Activated CD4-positive, alpha-beta T cell treated with anti-CD3 and anti-CD28 coated beads, Interleukin-2, amount 50 U/mL, for 16 hours (primary cell): ENCODE measurements around the gene SORL1-AS1.

Source experiments
- DNase-seq: peaks from one replicate; pipeline ENCODE4 v3.0.0-alpha.2; 2020

Gene SORL1-AS1

DNA sequence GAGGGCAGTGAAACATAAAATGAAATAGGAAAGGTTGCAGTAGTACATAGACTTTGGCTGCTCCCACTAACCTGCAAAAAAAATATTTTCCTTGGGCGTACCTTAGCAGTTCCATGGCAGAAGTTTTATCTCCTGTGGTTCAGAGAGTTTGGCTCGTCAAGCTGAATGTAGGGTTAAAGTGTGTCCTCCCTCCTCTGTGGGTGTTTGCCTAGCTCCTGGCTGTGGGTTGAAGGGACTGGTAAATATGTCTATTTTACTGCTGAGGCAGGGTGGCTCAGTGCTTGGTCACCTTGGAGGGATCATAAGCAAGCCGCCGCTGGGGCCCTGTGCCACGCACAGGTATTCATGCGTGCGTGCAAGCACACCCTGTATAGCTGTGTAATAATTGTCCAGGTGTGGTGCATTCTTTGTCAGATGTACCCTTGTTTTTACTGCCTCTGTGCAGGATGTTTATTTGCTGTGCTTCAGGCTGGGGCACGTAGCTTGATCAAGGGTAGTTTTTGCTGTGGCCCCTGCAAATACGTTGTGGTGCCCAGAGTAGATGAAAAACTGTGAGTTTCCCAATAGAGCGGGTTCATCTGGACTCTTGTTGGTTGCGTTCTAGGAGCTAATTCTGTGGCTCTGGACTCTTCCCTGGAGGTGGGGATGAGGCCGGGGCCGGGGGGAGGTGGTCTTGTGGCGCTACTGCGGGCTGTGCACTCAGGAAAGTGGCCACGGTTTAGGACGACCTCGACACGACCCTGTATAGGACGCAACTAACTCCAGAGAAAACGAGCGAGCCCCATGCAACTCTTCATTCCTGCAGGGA, 1.4 kb downstream of the SORL1-AS1 start:
- no peak for DNase-seq

DNA sequence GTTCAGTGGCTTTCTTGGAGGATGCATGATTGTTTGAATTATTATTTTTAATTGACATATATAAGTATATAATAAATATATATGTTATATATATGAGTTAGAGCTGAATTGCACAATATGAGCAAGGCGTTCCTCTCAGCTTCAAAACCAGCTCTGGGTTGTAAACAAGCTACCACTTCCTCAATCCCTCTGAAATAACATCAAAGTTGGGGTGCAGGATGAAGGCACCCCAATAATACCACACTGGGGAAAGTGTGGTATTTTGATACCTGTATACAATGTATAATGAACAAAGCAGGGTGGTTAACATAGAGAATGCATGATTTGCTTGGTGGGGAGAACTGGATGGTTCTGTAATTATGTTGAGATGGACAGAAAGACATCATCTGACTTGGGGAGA, 2.4 kb downstream of the SORL1-AS1 start:
- DNase-seq: no peak

DNA sequence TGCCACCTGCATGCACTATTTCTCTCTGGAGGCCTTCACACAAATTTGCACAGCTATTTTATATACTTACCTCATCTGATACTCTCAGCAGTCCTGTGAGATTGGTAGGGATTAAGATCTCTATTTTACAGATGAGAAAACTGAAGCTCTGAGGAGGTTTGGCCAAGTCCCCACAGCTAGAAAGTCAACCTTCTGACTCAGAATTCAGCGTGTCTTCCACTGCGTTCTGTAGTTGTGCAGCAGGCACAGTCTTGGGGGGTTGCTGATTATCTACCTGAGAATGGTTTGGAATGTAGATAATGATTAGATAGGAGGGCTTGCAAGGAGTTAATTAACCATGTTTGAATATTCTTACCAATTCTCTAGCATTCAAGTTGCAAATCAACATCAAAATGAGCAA, 3.1 kb downstream of the SORL1-AS1 start:
- DNase-seq: no peak

DNA sequence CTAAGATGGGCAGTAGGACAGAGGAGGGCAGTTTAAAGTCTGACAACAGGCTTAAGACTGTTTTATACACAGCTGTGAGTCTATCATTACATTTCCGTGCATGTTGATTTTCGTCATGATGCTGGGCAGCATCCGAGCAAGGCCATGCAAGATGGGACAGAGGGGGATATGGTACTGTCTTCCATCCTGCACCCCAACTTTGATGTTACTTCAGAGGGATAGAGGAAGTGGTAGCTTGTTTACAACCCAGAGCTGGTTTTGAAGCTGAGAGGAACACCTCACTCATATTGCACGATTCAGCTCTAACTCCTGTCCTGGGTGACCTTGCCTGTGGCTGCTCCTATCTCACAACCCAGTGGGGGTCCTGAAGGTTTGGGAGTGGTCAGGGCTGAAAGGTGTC, 3.6 kb downstream of the SORL1-AS1 start:
- no peak for DNase-seq

DNA sequence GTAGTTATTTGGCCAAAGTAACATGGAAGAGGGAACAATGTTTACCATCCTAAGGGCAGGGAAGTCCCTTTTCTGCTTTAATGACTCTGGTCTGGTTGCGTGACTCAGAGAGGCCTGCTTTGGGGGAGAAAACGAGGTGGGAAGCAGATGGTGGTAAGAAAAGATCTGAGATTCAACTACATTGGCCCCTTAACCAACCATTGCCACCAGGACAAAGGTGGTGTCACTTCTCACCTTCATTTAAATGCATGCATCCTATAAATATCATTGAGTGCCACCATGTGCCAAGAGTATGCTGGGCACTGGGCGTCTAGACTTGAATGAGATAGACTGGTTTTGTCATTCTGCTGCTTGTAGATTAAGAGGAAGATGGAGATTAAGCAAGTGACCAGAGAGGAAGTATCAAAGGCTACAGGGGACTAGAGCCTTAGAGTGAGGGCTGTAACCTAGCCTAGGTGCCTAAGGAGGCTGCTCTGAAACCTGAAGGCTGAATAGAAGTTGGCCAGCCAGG, 4.3 kb downstream of the SORL1-AS1 start:
- no peak for DNase-seq

DNA sequence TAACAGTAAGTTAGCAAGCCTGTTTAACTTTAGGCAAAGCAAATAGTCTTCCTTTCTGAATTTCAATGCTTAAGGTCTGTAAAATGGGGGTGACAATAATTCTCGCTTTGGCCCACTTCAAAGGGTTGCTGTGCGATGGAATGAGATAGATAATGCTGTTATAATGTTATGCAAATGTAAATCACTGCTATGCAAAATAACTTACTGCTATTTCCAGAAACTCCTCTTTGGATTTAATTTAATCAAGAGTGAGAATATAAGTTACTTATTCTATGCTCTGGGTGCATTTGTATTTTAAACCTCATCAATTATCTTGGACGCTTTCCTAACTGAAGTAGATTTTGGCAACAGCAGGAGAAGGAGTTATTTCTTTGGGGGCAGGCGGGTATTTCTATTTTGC, 4.8 kb downstream of the SORL1-AS1 start:
- no peak for DNase-seq

DNA sequence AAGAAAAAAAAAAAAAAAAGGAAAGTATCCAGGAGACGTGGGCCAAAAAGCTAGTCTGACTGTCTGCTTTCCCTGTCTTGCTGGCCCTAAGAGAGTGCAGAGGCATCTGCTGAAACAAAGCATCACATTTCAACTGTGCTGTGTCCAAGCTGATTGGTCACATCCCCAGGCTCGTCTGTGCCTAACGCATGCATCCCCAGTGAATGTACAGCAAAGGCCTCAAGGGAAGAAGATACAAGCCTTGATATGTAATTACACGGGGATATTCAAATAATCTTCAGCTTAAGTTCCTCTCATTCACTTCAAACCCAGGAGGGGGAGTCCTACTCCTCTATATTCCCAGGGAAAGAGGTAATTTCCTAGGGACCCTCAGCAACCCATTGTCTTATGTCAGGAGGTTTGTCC, 6.0 kb downstream of the SORL1-AS1 start:
- no peak for DNase-seq

DNA sequence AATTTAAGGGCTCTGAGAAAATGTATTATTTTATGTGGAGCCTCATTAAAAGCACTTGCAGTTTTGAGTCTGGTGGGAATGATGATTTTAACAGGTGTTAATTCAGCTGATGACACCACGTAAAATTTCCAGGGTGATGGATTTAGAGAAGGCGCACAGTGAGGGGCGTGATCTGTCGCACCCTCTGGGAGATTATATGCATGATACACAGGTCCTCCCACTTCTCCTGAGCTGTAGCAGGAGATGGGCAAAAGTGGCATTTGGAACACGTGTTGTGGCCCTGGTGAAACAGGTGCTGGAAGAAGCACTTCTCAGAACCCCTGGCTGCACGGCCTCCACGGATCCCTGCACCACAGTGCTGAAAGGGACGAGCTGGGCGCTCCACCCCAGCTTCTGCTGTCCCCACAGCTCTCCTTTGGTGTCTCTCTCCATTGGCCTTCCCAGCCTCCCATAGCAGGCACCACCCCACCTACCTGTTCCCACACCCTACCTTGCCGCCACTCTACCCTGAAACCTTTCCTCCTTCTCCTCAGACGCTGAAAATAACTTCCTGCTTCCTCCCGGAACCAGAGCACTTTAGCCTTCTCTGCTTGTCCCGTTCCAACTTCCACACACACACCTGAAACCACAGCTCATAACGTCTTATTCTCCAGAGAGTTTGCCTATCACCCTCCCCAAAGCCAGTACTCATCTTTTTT, 7.5 kb downstream of the SORL1-AS1 start:
- no peak for DNase-seq

DNA sequence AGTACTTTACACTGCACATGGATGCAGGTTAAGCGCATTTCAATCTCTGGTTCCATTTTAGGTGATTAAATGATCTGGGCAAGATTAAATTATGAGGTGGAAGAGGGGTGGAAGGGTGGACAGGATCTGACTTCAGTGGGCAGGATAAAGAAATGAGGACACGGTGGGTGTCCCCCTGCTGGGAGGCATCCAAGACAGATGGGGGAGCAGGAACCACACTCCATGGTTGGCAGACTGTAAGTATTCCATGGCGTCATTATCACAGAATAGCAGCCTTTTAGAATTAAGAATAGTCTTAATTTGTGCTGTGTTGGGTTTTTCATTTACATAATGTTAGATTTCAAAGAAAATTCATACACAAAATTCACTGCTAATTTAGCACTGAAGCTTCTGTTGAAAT, 8.2 kb downstream of the SORL1-AS1 start:
- no peak for DNase-seq

DNA sequence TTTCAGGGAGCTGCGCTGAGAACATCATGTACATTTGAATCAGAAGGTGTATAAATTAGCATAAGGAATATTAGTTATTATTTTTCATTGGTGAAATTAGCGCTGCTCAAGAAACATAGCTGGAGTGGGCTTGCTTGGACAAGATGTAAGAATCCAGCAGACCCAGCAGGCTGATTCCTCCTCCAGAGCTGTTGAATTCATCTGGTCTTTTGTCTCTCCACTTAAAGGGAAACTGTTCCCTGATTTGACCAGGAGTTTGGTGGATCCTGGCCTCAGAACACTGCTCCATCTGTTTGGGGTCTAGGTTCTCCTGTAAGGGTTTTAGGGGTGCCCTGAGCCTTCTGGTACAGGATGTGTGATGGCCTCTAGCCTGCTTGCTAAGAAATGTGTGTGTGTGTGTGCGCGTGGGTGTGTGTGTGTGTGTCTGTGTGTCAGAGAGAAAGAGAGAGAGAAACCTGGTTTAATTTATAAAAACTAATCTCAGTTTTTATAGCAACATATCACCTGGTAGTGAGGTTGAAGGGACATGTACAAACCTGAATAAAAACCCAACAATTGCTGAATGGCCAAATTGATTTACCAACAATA, 9.0 kb downstream of the SORL1-AS1 start:
- no peak for DNase-seq

DNA sequence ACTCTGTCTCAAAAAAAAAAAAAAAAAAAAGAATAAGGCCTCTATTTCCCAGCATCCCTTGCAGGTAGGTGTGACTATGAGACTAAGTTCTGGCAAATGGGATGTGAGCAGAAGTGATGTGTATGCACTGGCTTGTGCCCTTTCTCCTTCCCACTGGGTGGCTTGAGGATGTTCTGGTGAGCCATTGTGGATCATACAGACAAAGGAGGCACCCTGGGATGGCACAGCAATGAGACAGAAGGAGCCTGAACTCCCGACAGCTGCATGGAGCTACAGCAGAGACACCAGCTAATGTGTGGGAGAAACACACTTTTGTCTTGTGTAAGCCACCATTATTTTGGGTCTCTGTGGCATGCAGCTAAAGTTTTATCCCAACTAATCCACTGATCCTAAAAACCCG, 11.2 kb downstream of the SORL1-AS1 start:
- no peak for DNase-seq

DNA sequence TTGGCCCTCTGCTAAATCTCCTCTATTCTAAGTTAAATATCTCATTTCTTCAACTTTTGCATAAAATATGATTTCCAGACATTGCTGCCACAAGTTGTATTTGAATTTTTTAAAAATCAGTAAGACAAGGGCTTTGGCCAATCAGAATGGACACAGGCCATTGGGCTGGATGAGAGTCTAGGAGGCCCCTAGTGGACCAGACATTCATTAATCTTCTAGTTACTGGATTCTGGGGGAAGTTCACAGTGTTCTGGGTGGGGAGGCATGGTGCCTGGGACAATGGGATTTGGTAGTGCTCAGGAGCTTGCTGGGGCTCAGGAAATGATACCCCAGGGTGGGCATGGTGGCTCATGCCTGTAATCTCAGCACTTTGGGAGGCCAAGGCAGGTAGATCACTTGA, 13.0 kb downstream of the SORL1-AS1 start:
- DNase-seq: no peak

DNA sequence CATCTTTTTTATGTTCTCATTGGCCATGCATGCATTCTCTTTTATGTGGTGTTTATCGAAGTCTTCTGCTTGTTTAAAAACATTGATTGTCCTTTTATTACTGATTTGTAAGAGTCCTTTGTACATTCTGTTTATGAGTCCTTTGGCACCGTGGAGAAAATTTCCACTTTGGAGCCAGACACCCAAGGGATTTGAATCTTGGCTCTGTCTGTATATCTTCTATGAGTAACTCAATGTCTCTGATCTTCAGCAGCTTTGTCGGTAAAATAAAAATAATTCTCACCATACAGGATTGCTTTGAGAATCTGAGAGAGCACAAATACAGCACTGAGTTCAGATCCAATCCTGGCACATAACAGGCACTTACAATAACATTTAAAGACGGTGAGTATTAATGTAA, 13.4 kb downstream of the SORL1-AS1 start:
- DNase-seq: no peak

DNA sequence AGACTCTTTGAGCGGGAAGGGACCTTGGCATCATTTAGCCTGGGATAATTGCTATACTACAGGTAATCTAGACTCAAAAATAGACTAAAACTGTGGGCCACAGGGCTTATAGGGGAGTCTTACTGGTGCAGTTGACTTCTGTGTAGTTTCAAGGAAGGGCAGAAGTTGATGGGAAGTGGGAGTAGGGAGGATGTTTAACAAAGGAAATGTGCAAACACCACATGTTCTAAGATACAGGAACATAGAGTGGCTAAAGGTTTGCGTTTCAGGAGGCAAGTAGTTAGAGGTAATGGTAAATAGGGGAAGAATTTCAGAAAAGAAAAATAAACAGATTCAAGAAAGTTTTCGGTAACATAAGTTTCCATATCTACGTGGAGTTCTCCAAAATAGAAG, 15.1 kb downstream of the SORL1-AS1 start:
- DNase-seq: no peak

DNA sequence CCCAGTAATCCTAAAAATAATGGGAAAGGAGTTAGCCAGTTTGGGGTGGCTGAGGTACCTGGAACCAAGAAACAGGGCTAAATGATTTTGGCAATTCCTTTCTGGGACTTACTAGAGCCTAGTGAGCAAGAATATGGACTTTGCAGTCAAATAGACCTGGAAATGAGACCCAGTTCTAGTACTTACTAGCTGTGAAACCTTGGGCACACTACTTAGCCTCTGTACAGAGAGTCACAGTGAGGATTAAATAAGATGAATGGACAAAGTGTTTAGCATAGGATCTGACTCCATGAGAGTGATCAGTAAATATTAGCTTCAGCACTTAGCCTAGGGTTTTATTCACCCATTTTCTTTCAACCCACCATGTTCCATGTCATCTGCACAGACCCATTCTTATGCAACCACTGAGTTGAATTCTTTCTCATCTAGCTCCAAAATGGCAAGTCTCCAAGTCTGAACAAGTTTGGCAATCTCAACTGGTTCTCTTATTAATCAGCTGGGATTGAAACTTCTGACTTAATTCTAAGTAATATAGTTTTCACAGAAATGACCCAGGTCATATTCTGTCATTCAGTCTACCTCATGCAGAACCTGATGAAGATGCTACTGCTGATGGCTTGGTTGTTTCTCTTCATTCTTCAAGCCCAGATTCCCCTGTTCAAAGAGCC, 15.6 kb downstream of the SORL1-AS1 start:
- no peak for DNase-seq

DNA sequence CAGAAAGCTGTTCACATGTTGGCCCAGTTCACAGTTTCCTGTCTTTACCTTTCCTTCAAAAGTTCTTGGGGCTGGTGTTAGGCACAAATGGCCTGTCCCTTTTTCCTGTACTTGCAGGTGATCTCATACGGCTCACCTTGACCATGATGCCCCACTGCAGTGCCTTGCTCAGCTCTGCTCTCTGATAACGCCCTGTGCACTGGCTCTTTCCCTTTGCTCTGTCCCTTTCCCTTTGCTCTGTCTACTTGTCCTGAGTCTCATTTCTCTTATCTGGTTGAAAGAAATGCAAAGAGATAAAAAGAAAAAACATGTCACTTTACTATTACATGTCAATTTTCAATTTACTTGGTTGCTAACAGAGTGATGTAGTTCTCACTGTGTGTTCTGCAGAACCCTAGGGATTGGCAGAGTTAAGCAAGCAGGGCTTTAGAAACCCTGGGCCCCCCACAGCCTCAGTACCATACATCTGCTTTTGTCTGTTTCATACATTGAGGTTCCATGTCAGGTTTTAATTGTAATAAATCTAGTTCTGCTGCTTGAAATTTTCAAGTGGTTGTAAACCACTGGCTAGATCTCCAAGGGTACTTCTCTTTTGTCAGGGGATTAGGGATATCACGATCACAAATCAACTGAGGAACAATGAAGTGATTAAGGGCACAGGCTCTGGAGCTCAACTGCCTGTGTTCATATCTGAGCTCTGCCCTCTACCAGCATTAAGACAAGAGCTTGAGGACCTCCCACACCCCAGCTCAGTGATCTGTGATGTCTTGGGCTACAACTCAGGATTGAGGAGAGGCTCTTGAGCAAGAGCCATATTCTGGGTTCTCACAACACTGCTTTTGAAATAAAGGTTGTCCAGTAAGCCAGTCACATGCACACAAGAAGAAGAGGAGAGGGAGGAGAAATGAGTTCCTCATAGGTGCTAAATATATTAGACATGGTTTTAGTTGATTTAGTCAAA, 16.9 kb downstream of the SORL1-AS1 start:
- no peak for DNase-seq

DNA sequence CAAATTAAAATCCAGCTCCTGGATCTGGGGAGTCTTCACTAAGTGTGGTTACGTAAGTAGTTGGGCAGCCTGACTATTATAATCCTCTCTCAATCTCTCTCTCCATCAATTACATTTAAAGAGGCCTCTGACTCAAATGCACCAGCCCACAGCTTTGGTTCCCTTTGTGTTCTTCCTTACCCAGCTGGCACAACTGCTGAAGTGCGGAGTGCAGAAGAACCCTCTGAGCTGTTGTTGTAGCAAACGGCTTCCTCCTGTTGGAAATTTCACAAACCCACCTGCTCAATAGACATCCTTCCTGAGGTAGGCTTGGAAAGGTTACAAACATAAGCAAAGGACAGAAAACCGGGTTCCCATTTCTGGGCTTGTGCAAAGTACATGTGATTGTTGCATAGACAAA, 17.6 kb downstream of the SORL1-AS1 start:
- DNase-seq: no peak

DNA sequence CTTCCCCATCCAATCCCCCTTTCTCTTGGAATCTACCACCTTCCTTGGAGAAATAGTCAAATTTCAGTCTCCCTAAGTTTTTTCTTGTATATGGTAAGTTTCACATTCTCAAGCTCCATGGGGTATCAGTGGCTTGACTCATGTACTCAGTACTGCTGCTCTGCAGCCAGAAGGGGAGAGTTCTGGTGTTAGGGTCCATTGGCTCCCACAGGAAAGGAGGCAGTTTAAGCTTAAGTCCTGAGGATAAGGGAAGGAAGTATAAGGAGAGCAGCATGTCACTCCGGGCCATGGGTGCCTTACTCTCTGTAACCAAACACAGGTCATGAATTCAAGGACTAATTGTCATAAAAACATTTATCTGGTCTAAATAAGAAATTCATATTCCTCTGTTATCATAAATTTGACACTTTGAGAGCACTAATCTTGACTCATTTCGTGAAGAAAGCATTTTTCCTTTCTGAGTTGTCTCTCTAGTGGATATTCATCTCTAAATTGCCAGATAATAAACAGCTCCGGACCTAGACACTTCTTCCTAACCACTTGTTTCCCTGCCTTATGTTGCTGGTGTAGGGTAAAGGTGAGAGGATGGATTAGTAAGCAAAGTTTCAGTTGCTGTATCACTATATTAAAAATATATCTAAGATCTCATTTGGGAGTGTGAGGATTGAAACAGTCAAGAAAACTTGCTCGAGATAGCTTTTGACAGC, 20.8 kb downstream of the SORL1-AS1 start:
- peak; percentile 84 for DNase-seq

DNA sequence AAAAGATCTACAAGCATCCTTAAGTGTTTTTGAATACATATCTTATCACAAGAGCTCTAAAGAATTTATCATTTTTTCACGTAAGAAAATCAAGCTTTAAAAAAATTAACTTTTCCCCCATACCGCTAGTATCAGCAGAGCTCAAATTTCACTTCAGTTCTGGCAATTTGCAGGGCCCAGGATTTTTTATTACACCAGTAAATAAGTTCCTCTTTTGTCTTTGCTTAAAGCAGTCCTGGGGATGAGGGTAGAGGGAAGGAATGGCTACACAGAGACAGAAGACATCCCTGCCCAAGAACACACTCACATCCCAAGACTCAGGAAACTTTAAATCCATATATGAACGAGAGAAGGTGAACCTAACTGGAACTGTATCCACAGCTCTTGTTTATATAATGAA, 23.2 kb downstream of the SORL1-AS1 start:
- DNase-seq: no peak

DNA sequence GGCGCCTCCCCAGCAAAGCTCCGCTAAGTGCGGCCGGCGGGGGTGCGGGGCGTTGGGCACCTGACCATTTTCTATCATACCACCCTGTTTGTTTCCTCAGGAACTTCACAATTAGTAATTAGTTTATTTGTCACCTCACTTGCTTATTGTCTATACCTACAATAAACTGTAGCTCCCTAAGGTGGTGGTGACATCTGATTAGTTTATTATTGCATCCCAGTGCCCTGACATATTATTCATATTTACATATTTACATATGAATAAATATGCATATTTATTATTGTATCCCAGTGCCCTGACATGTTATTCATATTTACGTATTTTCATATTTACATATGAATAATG, 25.4 kb downstream of the SORL1-AS1 start:
- no peak for DNase-seq
